GM12878 (cell line): ENCODE data around the gene ZBTB7B. TPM values are rescaled to one million over a fixed set of nuclear protein-coding genes. Genes with fewer than 3 reads are reported as not detected.
A peak's percentile ranks its signal among the peaks of the same experiment; 100 is the strongest.

ENCODE experiments used
- ATAC-seq: fragments of 200-7000 bp; cut with Tn5 transposase; 3 replicates; pipeline ENCODE4 v1.9.1; 2020; ENCODE audit warnings: mild to moderate bottlenecking, moderate library complexity
- BruUV-seq: library from RNA; stranded (reverse); fragments of 400-500 nt; replicated peaks from 2 replicates; lab custom pipeline; 2021; lab: Mats Ljungman, UMichigan
- CTCF ChIA-PET: fragments of 300-600 bp; sonication (Branson Sonifier 250); formaldehyde crosslinking; extraction: SDS; loops from one replicate; lab custom pipeline; 2021; ENCODE audit warnings: inconsistent platforms; lab: Yijun Ruan, JAX
- POLR2A ChIA-PET: fragments of 350-600 bp; formaldehyde crosslinking; extraction: SDS; loops from one replicate; lab custom pipeline; 2021; ENCODE audit warnings: inconsistent platforms; lab: Charles Lee
- RAD21 ChIA-PET: fragments of 300-600 bp; sonication (Branson Sonifier 250); formaldehyde crosslinking; loops from one replicate; lab custom pipeline; 2023; ENCODE audit warnings: antibody characterized with exemption; ENCODE audit not compliant: unreplicated experiment; lab: Charles Lee
- SMC1A ChIA-PET: fragments of 300-600 bp; sonication (Branson Sonifier 250); formaldehyde crosslinking; loops from one replicate; lab custom pipeline; 2023; ENCODE audit not compliant: unreplicated experiment, uncharacterized antibody; lab: Charles Lee
- DNase-seq: peaks from one replicate; pipeline ENCODE4 v3.0.0-alpha.2; 2011; ENCODE audit warnings: low read depth, low spot score
- FAIRE-seq: peaks from 3 replicates; lab custom pipeline; 2011; peaks lifted over from hg19 to GRCh38; lab: Jason Lieb, UNC
- H2AFZ ChIP-seq: 2 replicates; pipeline ENCODE4 v1.6.0; 2011; ENCODE audit warnings: low read depth, low read length, control low read depth; ENCODE audit not compliant: control insufficient read depth
- H3K27ac ChIP-seq: 2 replicates; pipeline ENCODE4 v1.5.1; 2011; ENCODE audit warnings: control low read depth; ENCODE audit not compliant: control insufficient read depth, insufficient read depth
- H3K27me3 ChIP-seq, 2 experiments: replicated peaks in 1 of 2; 2 replicates each; pipeline versions ENCODE4 v1.6.0 to v1.6.1; 2011; ENCODE audit warnings: low read length in 1 of 2; ENCODE audit not compliant: control insufficient read depth in 2 of 2, insufficient read depth in 2 of 2
- H3K36me3 ChIP-seq, 2 experiments: 2 replicates each; pipeline ENCODE4 v1.5.1; 2011; ENCODE audit warnings: low read length in 1 of 2; ENCODE audit not compliant: control insufficient read depth in 2 of 2, insufficient read depth in 2 of 2
- H3K4me1 ChIP-seq: 2 replicates; pipeline ENCODE4 v1.6.1; 2011; ENCODE audit warnings: mild to moderate bottlenecking, low read length, moderate library complexity, mixed read lengths; ENCODE audit not compliant: control insufficient read depth, insufficient read depth
- H3K4me2 ChIP-seq: 2 replicates; pipeline ENCODE4 v1.6.0; 2011; ENCODE audit warnings: control low read depth; ENCODE audit not compliant: control insufficient read depth, insufficient read depth
- H3K4me3 ChIP-seq: fragments of 200-600 bp; sonication (generic); 2 replicates; pipeline ENCODE4 v1.5.1; 2016
- H3K79me2 ChIP-seq: 2 replicates; pipeline ENCODE4 v1.6.0; 2011; ENCODE audit warnings: low read length; ENCODE audit not compliant: control insufficient read depth, insufficient read depth
- H3K9ac ChIP-seq: 2 replicates; pipeline ENCODE4 v1.8.0; 2011; ENCODE audit warnings: low read length, control low read depth, mixed read lengths; ENCODE audit not compliant: control insufficient read depth, insufficient read depth
- H3K9me3 ChIP-seq: replicated peaks from 3 replicates; pipeline ENCODE4 v1.5.1; 2011; ENCODE audit warnings: mild to moderate bottlenecking, low read length; ENCODE audit not compliant: control insufficient read depth, insufficient read depth
- H4K20me1 ChIP-seq: 2 replicates; pipeline ENCODE4 v1.6.0; 2011; ENCODE audit not compliant: control insufficient read depth, insufficient read depth
- ASH2L ChIP-seq: fragments of 300-600, 200-600 bp; sonication (generic); IDR thresholded peaks from 2 replicates; pipeline ENCODE4 v1.6.1; 2017; ENCODE audit warnings: low read depth, mild to moderate bottlenecking, borderline replicate concordance
- CEBPB ChIP-seq, 2 experiments: fragments of 150-350 bp in 1 of 2; IDR thresholded peaks; 2 replicates each; pipeline ENCODE4 v1.6.1; 2012 to 2014; ENCODE audit warnings: low read depth in 2 of 2, low read length in 2 of 2, borderline replicate concordance in 1 of 2, inconsistent platforms in 1 of 2
- SIX5 ChIP-seq: IDR thresholded peaks from 2 replicates; pipeline ENCODE4 v1.6.1; 2011; ENCODE audit warnings: mild to moderate bottlenecking, low read depth, low read length, moderate library complexity; ENCODE audit not compliant: severe bottlenecking
- SUZ12 ChIP-seq: fragments of 200-600 bp; sonication (generic); IDR thresholded peaks from one replicate; pipeline ENCODE4 v1.6.1; 2018; ENCODE audit warnings: antibody characterized with exemption, mild to moderate bottlenecking; ENCODE audit not compliant: unreplicated experiment
- TBL1XR1 ChIP-seq: IDR thresholded peaks from 2 replicates; pipeline ENCODE4 v1.6.1; 2012; ENCODE audit warnings: low read depth, low read length, improper control_type of control experiment
- ZNF207 ChIP-seq: fragments of 450-650 bp; IDR thresholded peaks from 2 replicates; pipeline ENCODE4 v1.6.1; 2014; ENCODE audit warnings: antibody characterized with exemption, mild to moderate bottlenecking, borderline replicate concordance
- WGBS: methylation state at CpG from one replicate; pipeline ENCODE4 v1.1.6; 2016; ENCODE audit warnings: low lambda C conversion rate; ENCODE audit not compliant: insufficient replicate concordance, insufficient coverage; ENCODE audit errors: missing lambda C conversion rate; 5-methylcytosine and 5-hydroxymethylcytosine counted together
- in situ Hi-C: fragments of 300-500 bp; cut with MboI; formaldehyde crosslinking; loops from 9 replicates; pipeline ENCODE4 v1.14.3; 2018; ENCODE audit warnings: mixed read lengths
- intact Hi-C: fragments of 100-400 bp; cut with micrococcal nuclease; formaldehyde crosslinking; loops from one replicate; pipeline ENCODE4 v1.14.2; 2022; ENCODE audit not compliant: unreplicated experiment
- polyA plus RNA-seq, 11 experiments: library from polyadenylated mRNA; depleted of rRNA in 4 of 11; unstranded in 6 of 11; stranded (reverse) in 5 of 11; fragments of >200 nt; fragmentation: Nextera tagmentation in 4 of 11; fragmentation: Illumina TruSeq in 1 of 11; extraction: Ambion mirVana in 4 of 11; extraction: Trizol in 1 of 11; gene quantifications; 1 replicate in 1 of 11; 2 replicates in 10 of 11; pipeline versions ENCODE4 v1.2.1 to v1.2.3, GENCODE V29; 2011 to 2016; ENCODE audit warnings: inconsistent platforms in 2 of 11, missing spikeins in 2 of 11, low read depth in 1 of 11
- total RNA-seq, 4 experiments: library from RNA; depleted of rRNA in 3 of 4; stranded (reverse); fragments of >200 nt in 3 of 4; fragmentation: Illumina TruSeq in 1 of 4; extraction: Trizol in 1 of 4; gene quantifications; 2 replicates each; pipeline versions ENCODE4 v1.2.1 to v1.2.3, GENCODE V29; 2013 to 2021
- TF ChIP-seq, protein P1 (sequence below), 3 experiments: IDR thresholded peaks in 2 of 3; conservative IDR thresholded peaks in 1 of 3; 2 replicates each; pipeline ENCODE4 v1.5.1; 2011; ENCODE audit warnings: low read depth in 3 of 3, low read length in 3 of 3, mild to moderate bottlenecking in 3 of 3, control low read depth in 2 of 3, moderate library complexity in 2 of 3, inconsistent platforms in 1 of 3, mixed read lengths in 1 of 3; ENCODE audit not compliant: control insufficient read depth in 2 of 3, insufficient read depth in 1 of 3; ENCODE audit errors: extremely low read depth in 1 of 3
- TF ChIP-seq, protein P2 (sequence below): IDR thresholded peaks from 2 replicates; pipeline ENCODE4 v1.6.1; 2012; ENCODE audit warnings: low read depth, low read length, improper control_type of control experiment
- TF ChIP-seq, protein P3 (sequence below): fragments of 450-650 bp; IDR thresholded peaks from 2 replicates; pipeline ENCODE4 v1.6.1; 2014; ENCODE audit warnings: mild to moderate bottlenecking
- TF ChIP-seq, protein P4 (sequence below): IDR thresholded peaks from 2 replicates; pipeline ENCODE4 v1.6.1; 2012; ENCODE audit warnings: low read length, inconsistent platforms

Gene ZBTB7B
- total and polyA plus RNA-seq, 10 of the 15 experiments (the other 5 are each of a cell fraction or from before 2014, with no cell fraction given): 0.11 to 44.9 (median 11.3) TPM

DNA sequence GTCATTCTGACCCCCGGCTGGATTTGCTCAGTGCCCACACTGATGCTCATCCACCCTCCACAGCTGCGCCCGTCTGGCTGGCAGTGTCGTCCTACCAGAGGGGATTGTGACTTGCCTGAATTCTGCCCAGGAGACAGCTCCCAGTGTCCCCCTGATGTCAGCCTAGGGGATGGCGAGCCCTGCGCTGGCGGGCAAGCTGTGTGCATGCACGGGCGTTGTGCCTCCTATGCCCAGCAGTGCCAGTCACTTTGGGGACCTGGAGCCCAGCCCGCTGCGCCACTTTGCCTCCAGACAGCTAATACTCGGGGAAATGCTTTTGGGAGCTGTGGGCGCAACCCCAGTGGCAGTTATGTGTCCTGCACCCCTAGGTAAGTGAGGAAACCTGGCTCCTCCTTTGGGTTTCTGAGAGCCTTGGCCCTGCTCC is 55.2 kb downstream of the ZBTB7B start:
- no peak overlapping the region for H3K4me3 ChIP-seq
- no peaks in the 10 kb centered on the region for H3K27me3 ChIP-seq
- RAD21 ChIA-PET: interaction anchor here (3.0 kb wide), 1 partner anchor 13 kb away, joined by 14 read pairs; no protein-coding TSS in a partner anchor
- no peak for ATAC-seq
- H3K9ac ChIP-seq: no peak overlapping the region
- H4K20me1 ChIP-seq: no peaks in the 10 kb centered on the region
- no peak overlapping the region for H3K27ac ChIP-seq
- no TSS peak for BruUV-seq
- TF ChIP-seq, protein P1, sequence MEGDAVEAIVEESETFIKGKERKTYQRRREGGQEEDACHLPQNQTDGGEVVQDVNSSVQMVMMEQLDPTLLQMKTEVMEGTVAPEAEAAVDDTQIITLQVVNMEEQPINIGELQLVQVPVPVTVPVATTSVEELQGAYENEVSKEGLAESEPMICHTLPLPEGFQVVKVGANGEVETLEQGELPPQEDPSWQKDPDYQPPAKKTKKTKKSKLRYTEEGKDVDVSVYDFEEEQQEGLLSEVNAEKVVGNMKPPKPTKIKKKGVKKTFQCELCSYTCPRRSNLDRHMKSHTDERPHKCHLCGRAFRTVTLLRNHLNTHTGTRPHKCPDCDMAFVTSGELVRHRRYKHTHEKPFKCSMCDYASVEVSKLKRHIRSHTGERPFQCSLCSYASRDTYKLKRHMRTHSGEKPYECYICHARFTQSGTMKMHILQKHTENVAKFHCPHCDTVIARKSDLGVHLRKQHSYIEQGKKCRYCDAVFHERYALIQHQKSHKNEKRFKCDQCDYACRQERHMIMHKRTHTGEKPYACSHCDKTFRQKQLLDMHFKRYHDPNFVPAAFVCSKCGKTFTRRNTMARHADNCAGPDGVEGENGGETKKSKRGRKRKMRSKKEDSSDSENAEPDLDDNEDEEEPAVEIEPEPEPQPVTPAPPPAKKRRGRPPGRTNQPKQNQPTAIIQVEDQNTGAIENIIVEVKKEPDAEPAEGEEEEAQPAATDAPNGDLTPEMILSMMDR (IDR thresholded peaks at IDR 0.05 in 2 of 3, conservative IDR thresholded peaks at IDR 0.05 in 1 of 3; ENCODE audit: control insufficient read depth in 2 of 3, extremely low read depth in 1 of 3, insufficient read depth in 1 of 3, low read depth in 3 of 3, low read length in 3 of 3): 0 out of 6 replicates have a peak, but pooled peaks of 1 of the 3 experiments have one; percentile 11
- TF ChIP-seq ZNF207: no peak
- no peak for FAIRE-seq
- 92% methylated on average over 13 of the region's 13 CpGs for WGBS
- no peaks in the 10 kb centered on the region for H3K79me2 ChIP-seq
- POLR2A ChIA-PET: interaction anchor here (0.5 kb wide), 1 partner anchor 272 kb away, joined by 4 read pairs; no protein-coding TSS in a partner anchor
- H3K36me3 ChIP-seq: no peaks in the 10 kb centered on the region
- no peak overlapping the region for H2AFZ ChIP-seq
- CTCF ChIA-PET: interaction anchor here (0.6 to 15.5 kb wide), 6 partner anchors 12 to 376 kb away, joined by 3 to 195 read pairs (median 4); no protein-coding TSS in a partner anchor
- no peaks in the 10 kb centered on the region for H3K9me3 ChIP-seq
- intact Hi-C loops: no loop called here
- SMC1A ChIA-PET: no interaction called here
- no peak overlapping the region for H3K4me2 ChIP-seq
- peaks cover 11% of the 10 kb centered on the region for H3K4me1 ChIP-seq
- DNase-seq: no peak
- in situ Hi-C loops: no loop called here

DNA sequence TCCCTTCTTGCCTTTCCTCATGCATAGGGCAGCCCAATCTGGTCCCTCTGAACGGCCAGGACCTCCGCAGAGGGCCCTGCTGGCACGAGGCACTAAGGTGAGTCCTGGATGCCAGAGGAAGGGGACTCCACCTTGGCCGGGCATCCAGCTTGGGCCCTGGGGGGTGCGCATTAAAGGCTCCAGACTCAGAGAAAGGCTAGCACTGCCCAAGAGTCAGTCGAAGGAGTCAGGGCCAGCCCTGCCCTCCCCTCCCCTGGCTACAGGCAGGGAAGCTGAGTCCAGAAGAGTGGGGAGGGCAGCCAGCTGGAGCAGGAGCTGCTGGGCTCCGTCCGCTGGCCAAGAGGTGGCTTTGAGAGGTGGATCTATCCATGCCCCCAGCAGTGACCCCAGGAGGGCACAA is 58.1 kb downstream of the ZBTB7B start:
- DNase-seq: no peak
- ChIA-PET POLR2A (interaction anchor here (1.3 kb wide), 1 partner anchor 124 kb away, joined by 3 read pairs; the partner anchor contains the start of gene PMVK), SMC1A (interaction anchor here (0.6 to 3.5 kb wide), 10 partner anchors 9 to 501 kb away, joined by 3 to 15 read pairs (median 3); partner anchors contain the start of genes ADAM15, FLAD1 and PBXIP1), RAD21 (interaction anchor here (0.8 to 2.7 kb wide), 7 partner anchors 9 to 580 kb away, joined by 3 to 22 read pairs (median 10); partner anchors contain the start of gene ADAM15), CTCF (interaction anchor here (0.9 to 15.5 kb wide), 15 partner anchors 9 to 501 kb away, joined by 3 to 195 read pairs (median 6); partner anchors contain the start of genes ADAM15 and KCNN3)
- no peaks in the 10 kb centered on the region for H3K36me3 ChIP-seq
- intact Hi-C loops (loop anchor here (1.0 to 5.0 kb wide), 6 partner anchors 15 to 502 kb away; partner anchors contain the start of genes CKS1B, SHC1 and UBE2Q1), in situ Hi-C loops (loop anchor here (5.0 kb wide), 1 partner anchor 498 kb away; no protein-coding TSS in a partner anchor)
- H3K9ac ChIP-seq: no peak overlapping the region
- H3K79me2 ChIP-seq: no peaks in the 10 kb centered on the region
- H3K27ac ChIP-seq: no peak overlapping the region
- peaks cover 16% of the 10 kb centered on the region for H3K4me1 ChIP-seq
- no peak for FAIRE-seq
- no peak overlapping the region for H3K4me3 ChIP-seq
- no peak for ATAC-seq
- H3K27me3 ChIP-seq: no peaks in the 10 kb centered on the region
- WGBS: 64% methylated on average over 8 of the region's 8 CpGs
- no peak overlapping the region for H2AFZ ChIP-seq
- no TSS peak for BruUV-seq
- no peaks in the 10 kb centered on the region for H3K9me3 ChIP-seq
- H4K20me1 ChIP-seq: no peaks in the 10 kb centered on the region
- H3K4me2 ChIP-seq: no peak overlapping the region
- TF ChIP-seq CEBPB (IDR thresholded peaks at IDR 0.05; ENCODE audit: borderline replicate concordance in 1 of 2, low read depth in 2 of 2, low read length in 2 of 2) (no peak), TBL1XR1 (no peak), SUZ12 (no peak), SIX5 (no peak), ASH2L (no peak)
- TF ChIP-seq, protein P2, sequence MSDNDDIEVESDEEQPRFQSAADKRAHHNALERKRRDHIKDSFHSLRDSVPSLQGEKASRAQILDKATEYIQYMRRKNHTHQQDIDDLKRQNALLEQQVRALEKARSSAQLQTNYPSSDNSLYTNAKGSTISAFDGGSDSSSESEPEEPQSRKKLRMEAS: no peak
- TF ChIP-seq, protein P3, sequence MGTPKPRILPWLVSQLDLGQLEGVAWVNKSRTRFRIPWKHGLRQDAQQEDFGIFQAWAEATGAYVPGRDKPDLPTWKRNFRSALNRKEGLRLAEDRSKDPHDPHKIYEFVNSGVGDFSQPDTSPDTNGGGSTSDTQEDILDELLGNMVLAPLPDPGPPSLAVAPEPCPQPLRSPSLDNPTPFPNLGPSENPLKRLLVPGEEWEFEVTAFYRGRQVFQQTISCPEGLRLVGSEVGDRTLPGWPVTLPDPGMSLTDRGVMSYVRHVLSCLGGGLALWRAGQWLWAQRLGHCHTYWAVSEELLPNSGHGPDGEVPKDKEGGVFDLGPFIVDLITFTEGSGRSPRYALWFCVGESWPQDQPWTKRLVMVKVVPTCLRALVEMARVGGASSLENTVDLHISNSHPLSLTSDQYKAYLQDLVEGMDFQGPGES: no peak
- TF ChIP-seq, protein P4, sequence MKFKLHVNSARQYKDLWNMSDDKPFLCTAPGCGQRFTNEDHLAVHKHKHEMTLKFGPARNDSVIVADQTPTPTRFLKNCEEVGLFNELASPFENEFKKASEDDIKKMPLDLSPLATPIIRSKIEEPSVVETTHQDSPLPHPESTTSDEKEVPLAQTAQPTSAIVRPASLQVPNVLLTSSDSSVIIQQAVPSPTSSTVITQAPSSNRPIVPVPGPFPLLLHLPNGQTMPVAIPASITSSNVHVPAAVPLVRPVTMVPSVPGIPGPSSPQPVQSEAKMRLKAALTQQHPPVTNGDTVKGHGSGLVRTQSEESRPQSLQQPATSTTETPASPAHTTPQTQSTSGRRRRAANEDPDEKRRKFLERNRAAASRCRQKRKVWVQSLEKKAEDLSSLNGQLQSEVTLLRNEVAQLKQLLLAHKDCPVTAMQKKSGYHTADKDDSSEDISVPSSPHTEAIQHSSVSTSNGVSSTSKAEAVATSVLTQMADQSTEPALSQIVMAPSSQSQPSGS: no peak
